Choroid plexus epithelial cell (primary cell): Measurements from ENCODE around the gene WWOX.

Experiments used
- DNase-seq: peaks from one replicate; pipeline ENCODE4 v3.0.0-alpha.2; 2010; ENCODE audit warnings: low read depth
- H3K4me3 ChIP-seq: 2 replicates; pipeline ENCODE4 v1.5.1; 2011; ENCODE audit warnings: low read depth, mild to moderate bottlenecking, control low read depth, low read length, moderate library complexity
- TF ChIP-seq, protein P1 (sequence below): conservative IDR thresholded peaks from 2 replicates; pipeline ENCODE4 v1.5.1; 2011; ENCODE audit warnings: low read depth, mild to moderate bottlenecking, control low read depth, inconsistent platforms, low read length, moderate library complexity

Gene WWOX

DNA sequence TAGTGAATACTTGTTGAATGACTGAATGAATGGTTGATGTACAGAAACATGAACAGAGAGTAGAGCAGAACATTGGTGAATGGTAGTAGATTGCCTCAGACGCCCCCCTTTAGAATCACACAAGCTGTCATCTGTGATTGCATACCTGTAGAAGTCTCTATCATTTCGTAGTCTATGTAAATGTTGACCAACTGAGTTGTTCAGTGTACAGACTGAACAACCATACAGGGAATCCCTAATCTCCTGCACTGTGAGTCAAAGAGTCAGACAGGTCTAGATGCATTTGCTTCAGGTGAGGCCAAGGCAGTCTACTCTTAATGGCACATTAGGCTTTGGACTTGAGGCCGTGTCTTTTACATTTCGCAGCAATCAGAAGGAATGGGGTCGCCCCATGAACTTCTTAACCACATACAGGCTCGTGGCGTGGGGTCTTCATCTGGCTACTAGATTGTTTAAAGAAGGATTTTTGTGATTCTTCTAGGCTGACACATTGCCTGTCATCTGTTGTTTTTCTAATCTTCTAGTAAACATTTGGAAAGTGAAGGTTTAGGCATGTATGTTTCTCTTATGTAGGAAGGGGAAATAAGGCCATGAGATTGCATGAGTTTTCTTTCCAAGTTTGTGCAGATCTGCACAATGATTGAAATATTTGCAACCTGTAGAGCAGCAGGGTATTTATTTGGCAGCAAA, 157.4 kb downstream of the WWOX start:
- DNase-seq, result peak; percentile 2
- TF ChIP-seq, protein P1, sequence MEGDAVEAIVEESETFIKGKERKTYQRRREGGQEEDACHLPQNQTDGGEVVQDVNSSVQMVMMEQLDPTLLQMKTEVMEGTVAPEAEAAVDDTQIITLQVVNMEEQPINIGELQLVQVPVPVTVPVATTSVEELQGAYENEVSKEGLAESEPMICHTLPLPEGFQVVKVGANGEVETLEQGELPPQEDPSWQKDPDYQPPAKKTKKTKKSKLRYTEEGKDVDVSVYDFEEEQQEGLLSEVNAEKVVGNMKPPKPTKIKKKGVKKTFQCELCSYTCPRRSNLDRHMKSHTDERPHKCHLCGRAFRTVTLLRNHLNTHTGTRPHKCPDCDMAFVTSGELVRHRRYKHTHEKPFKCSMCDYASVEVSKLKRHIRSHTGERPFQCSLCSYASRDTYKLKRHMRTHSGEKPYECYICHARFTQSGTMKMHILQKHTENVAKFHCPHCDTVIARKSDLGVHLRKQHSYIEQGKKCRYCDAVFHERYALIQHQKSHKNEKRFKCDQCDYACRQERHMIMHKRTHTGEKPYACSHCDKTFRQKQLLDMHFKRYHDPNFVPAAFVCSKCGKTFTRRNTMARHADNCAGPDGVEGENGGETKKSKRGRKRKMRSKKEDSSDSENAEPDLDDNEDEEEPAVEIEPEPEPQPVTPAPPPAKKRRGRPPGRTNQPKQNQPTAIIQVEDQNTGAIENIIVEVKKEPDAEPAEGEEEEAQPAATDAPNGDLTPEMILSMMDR, result no peak

GRCh38 chr16:78257376-78257728, 157.9 kb downstream of the WWOX start:
- DNase-seq, result peak; percentile 7
- TF ChIP-seq, protein P1, result no peak
- H3K4me3 ChIP-seq, result no peak overlapping the region

More for the DNA sequence above, 157.4 kb downstream of the WWOX start:
- no peak overlapping the region for H3K4me3 ChIP-seq

DNA sequence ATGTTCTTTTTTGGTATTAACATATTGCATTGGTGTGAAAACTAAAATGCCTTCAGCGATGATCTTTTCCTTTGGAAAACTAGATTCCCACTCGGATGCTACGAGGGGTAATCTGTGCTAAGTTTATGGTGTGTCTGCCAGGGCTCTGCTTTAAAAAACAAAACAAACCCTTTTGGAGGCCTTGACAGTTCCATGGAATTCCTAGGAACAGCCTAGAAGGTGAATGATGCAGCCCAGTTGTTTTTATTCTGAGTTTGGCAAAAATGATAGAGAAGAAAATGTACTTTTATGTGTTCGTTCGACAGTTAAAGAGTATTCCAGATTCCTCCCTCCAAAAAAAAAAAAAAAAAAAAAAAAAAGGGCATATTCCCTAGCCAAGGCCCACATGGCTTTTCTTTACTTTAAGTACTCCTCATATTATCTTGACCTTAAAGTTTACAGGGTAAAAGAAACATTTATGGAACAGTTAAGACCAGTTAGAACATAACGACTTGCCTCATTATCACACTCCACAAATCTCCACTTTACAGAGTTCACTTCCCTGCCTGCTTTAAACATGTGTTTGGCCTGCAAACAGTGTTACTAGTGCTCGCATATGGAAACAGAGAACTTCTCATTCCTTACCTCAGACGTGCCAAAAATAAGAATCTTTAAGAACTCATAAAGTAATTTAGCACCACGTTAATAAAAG, 159.1 kb downstream of the WWOX start:
- no peak for DNase-seq
- no peak overlapping the region for H3K4me3 ChIP-seq
- TF ChIP-seq, protein P1, result no peak

GRCh38 chr16:78259873-78260272, 160.4 kb downstream of the WWOX start:
- DNase-seq, result no peak
- H3K4me3 ChIP-seq, result no peak overlapping the region
- TF ChIP-seq, protein P1, result no peak

DNA sequence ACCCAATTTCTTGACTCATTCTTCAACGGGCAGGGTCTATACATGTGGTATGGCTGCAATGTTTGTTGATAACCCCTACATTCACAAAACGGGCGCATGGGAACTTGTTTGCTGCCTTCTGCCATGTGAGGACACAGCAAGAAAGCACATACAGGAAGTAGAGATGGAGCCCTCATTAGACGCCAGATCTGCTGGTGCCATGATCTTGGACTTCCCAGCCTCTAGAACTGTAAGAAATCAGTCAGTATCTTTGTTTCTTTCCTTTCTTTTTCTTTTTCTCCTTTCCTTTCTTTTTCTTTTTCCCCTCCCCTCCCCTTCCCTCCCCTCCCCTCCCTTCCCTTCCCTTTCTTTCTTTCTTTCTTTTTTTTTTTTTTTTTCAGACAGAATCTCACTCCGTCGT, 165.2 kb downstream of the WWOX start:
- no peak overlapping the region for H3K4me3 ChIP-seq
- no peak for DNase-seq
- TF ChIP-seq, protein P1, result no peak

DNA sequence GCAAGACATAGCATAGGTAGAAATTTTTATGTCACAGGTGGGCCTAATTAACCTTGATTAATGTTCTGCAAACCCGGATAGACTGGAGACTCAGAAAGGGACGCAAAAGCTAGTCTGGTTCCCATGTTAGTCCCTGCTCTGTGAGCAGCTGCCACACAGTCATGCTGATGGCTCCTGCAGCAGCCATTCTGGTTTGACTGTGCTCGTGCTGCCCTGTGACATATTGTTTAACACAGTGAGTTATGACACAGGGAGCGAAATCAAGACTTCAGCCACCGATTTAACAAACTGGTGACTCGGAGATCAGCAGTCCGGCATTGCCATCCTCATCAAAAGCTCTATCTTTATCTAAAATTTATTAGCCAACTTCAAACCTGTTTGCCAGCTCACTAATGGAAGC, 169.8 kb downstream of the WWOX start:
- TF ChIP-seq, protein P1, result no peak
- DNase-seq, result no peak

DNA sequence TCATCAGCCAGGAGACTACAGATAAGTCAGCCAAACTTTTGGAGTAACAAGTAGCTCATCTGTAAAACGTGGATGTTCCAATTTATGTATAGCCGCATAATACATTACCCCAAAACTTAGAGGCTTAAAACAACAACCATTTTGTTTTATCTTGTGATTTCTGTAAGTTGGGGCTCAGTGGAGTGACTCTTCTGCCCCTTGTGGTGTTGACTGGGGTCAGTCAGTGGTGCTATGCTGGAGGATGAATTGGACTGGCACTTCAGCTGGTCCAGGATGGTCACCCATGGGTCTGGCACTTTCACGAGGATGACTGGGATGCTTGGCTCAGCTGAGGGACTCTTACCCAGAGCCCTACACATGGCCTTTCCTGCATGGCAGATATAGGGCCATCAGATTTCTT, 172.5 kb downstream of the WWOX start:
- TF ChIP-seq, protein P1, result no peak
- no peak for DNase-seq

More for the DNA sequence above, 169.8 kb downstream of the WWOX start:
- no peak overlapping the region for H3K4me3 ChIP-seq

More for the DNA sequence above, 172.5 kb downstream of the WWOX start:
- H3K4me3 ChIP-seq, result no peak overlapping the region
